Gastroesophageal sphincter (tissue), 4 donors: ENCODE data around the gene PSMD1. TPM values are rescaled to one million over a fixed set of nuclear protein-coding genes. Genes with fewer than 3 reads are reported as not detected.

Source experiments
- ATAC-seq: fragments of 150-250 bp; one replicate; pipeline ENCODE4 v1.9.1; 2016; ENCODE audit warnings: mild to moderate bottlenecking, moderate library complexity
- H3K27ac ChIP-seq, 4 donors: fragments of 200-600 bp; sonication (generic) in 3 of 4; 1 replicate in 3 of 4; 2 replicates in 1 of 4; pipeline ENCODE4 v1.5.1; 2016 to 2019
- H3K27me3 ChIP-seq: fragments of 200-600 bp; sonication (generic); one replicate; pipeline ENCODE4 v1.5.1; 2019
- H3K36me3 ChIP-seq, 2 donors: fragments of 200-600 bp; sonication (generic); one replicate each; pipeline ENCODE4 v1.5.1; 2019; ENCODE audit warnings: control low read depth in 1 of 2
- H3K4me1 ChIP-seq, 3 donors: fragments of 200-600 bp; sonication (generic); 1 replicate in 2 of 3; 2 replicates in 1 of 3; pipeline ENCODE4 v1.5.1; 2016 to 2019; ENCODE audit warnings: control low read depth in 2 of 3
- H3K4me3 ChIP-seq, 2 donors: fragments of 200-600 bp; sonication (generic); one replicate each; pipeline ENCODE4 v1.5.1; 2019; ENCODE audit warnings: mild to moderate bottlenecking in 1 of 2, moderate library complexity in 1 of 2
- H3K9me3 ChIP-seq, 3 donors: fragments of 200-600 bp; sonication (generic); one replicate each; pipeline ENCODE4 v1.5.1; 2017 to 2019; ENCODE audit warnings: control low read depth in 2 of 3
- EP300 ChIP-seq: sonication (generic); formaldehyde crosslinking; IDR thresholded peaks from one replicate; pipeline ENCODE4 v1.6.1; 2017; ENCODE audit warnings: antibody characterized with exemption, mild to moderate bottlenecking
- POLR2A ChIP-seq, 2 donors: fragments of 450-650 bp; IDR thresholded peaks; one replicate each; pipeline ENCODE4 v1.6.1; 2017; ENCODE audit warnings: antibody characterized with exemption in 2 of 2, mild to moderate bottlenecking in 2 of 2, moderate library complexity in 1 of 2
- POLR2AphosphoS5 ChIP-seq: sonication (generic); formaldehyde crosslinking; IDR thresholded peaks from one replicate; pipeline ENCODE4 v1.6.1; 2017; ENCODE audit warnings: antibody characterized with exemption
- WGBS, 2 donors: methylation state at CpG; one replicate each; pipeline ENCODE4 v1.1.5; 2018; ENCODE audit warnings: low coverage in 1 of 2; 5-methylcytosine and 5-hydroxymethylcytosine counted together
- total RNA-seq, 4 donors: library from RNA; depleted of rRNA; stranded (reverse); fragments of >200 nt; gene quantifications; one replicate each; pipeline ENCODE4 v1.1.0, GENCODE V29; 2016
- TF ChIP-seq, protein P1 (sequence below), 4 experiments: fragments of 200-600 bp in 2 of 4; fragments of 450-650 bp in 2 of 4; sonication (generic) in 1 of 4; IDR thresholded peaks; one replicate each; pipeline ENCODE4 v1.5.1; 2017 to 2019; ENCODE audit warnings: antibody characterized with exemption in 4 of 4, mild to moderate bottlenecking in 2 of 4, moderate library complexity in 2 of 4

The PSMD1 gene
- total RNA-seq, 4 donors from 2014 or later, result 58.8 to 93.4 (median 65.9) TPM

GRCh38 chr2:231037731-231038482 is 18.8 kb upstream of the PSMD1 start:
- H3K36me3 ChIP-seq, result no peaks in the 10 kb centered on the region
- H3K4me1 ChIP-seq, result peaks cover 0 to 13% (median 0%) of the 10 kb centered on the region in 3 donors
- H3K27ac ChIP-seq, result no peak overlapping the region
- TF ChIP-seq POLR2AphosphoS5, result no peak
- TF ChIP-seq EP300, result no peak
- TF ChIP-seq POLR2A (IDR thresholded peaks at IDR 0.05), result no peak
- TF ChIP-seq, protein P1, sequence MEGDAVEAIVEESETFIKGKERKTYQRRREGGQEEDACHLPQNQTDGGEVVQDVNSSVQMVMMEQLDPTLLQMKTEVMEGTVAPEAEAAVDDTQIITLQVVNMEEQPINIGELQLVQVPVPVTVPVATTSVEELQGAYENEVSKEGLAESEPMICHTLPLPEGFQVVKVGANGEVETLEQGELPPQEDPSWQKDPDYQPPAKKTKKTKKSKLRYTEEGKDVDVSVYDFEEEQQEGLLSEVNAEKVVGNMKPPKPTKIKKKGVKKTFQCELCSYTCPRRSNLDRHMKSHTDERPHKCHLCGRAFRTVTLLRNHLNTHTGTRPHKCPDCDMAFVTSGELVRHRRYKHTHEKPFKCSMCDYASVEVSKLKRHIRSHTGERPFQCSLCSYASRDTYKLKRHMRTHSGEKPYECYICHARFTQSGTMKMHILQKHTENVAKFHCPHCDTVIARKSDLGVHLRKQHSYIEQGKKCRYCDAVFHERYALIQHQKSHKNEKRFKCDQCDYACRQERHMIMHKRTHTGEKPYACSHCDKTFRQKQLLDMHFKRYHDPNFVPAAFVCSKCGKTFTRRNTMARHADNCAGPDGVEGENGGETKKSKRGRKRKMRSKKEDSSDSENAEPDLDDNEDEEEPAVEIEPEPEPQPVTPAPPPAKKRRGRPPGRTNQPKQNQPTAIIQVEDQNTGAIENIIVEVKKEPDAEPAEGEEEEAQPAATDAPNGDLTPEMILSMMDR (IDR thresholded peaks at IDR 0.05), result no peak
- ATAC-seq, result peak; percentile 42
- peak overlapping the region in 1 of 2 donors; percentile 42 for H3K4me3 ChIP-seq
- 0% methylated on average over 1 of the region's 104 CpGs; no CpG with 5 or more reads in 1 of the 2 donors for WGBS, 2 donors
- H3K9me3 ChIP-seq, result no peaks in the 10 kb centered on the region
- peaks cover 81% of the 10 kb centered on the region for H3K27me3 ChIP-seq

- H3K4me1 ChIP-seq, result peaks cover 0 to 13% (median 0%) of the 10 kb centered on the region in 3 donors
- H3K27ac ChIP-seq, result no peak overlapping the region
- H3K36me3 ChIP-seq, result no peaks in the 10 kb centered on the region
- 16 to 22% methylated on average over 10 to 21 of the region's 21 CpGs for WGBS, 2 donors
- TF ChIP-seq, protein P1 (IDR thresholded peaks at IDR 0.05), result no peak
- TF ChIP-seq POLR2A (IDR thresholded peaks at IDR 0.05) (no peak), EP300 (no peak), POLR2AphosphoS5 (no peak)
- no peak for ATAC-seq
- H3K9me3 ChIP-seq, result no peaks in the 10 kb centered on the region
- peak overlapping the region in 1 of 2 donors; percentile 42 for H3K4me3 ChIP-seq
- peaks cover 75% of the 10 kb centered on the region for H3K27me3 ChIP-seq
Observed at GRCh38 chr2:231038483-231039293, 18.0 kb upstream of the PSMD1 start.

DNA sequence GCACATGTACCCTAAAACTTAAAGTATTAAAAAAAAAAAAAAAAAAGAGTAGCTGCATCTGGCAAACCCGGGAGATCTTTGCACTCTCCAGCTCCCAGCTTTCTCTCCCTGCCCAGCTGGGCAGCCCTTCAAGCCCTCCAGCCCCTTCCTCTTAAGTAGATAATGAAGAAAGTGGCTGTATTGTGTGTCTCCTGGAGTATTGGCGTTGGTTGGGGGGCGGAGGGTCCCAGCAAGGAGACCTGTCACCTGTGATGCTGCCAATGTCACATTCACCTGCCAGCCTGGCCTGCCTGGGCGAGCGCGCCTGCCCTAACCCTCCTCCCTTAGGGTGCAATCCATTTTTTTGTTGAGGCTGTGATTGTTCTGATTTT is 17.4 kb upstream of the PSMD1 start:
- Histone ChIP-seq H3K9me3 (no peaks in the 10 kb centered on the region), H3K4me1 (peaks cover 0 to 13% (median 0%) of the 10 kb centered on the region in 3 donors), H3K36me3 (no peaks in the 10 kb centered on the region), H3K4me3 (no peak overlapping the region), H3K27ac (no peak overlapping the region), H3K27me3 (peaks cover 70% of the 10 kb centered on the region)
- no peak for TF ChIP-seq POLR2AphosphoS5
- TF ChIP-seq, protein P1 (IDR thresholded peaks at IDR 0.05), result no peak
- no peak for TF ChIP-seq POLR2A (IDR thresholded peaks at IDR 0.05)
- TF ChIP-seq EP300, result no peak
- 56 to 72% methylated on average over 3 to 6 of the region's 6 CpGs for WGBS, 2 donors
- no peak for ATAC-seq

GRCh38 chr2:231039821-231040364 is 16.8 kb upstream of the PSMD1 start:
- Histone ChIP-seq H3K27ac (no peak overlapping the region), H3K36me3 (no peaks in the 10 kb centered on the region), H3K4me3 (no peak overlapping the region), H3K9me3 (no peaks in the 10 kb centered on the region), H3K4me1 (peaks cover 0 to 13% (median 0%) of the 10 kb centered on the region in 3 donors), H3K27me3 (peaks cover 68% of the 10 kb centered on the region)
- TF ChIP-seq POLR2AphosphoS5 (no peak), POLR2A (IDR thresholded peaks at IDR 0.05) (no peak), EP300 (no peak)
- TF ChIP-seq, protein P1 (IDR thresholded peaks at IDR 0.05), result no peak
- ATAC-seq, result no peak
- WGBS, 2 donors, result 60 to 76% methylated on average over 5 to 8 of the region's 8 CpGs
